ENCODE data around the gene C5orf34.

C5orf34 gene

DNA sequence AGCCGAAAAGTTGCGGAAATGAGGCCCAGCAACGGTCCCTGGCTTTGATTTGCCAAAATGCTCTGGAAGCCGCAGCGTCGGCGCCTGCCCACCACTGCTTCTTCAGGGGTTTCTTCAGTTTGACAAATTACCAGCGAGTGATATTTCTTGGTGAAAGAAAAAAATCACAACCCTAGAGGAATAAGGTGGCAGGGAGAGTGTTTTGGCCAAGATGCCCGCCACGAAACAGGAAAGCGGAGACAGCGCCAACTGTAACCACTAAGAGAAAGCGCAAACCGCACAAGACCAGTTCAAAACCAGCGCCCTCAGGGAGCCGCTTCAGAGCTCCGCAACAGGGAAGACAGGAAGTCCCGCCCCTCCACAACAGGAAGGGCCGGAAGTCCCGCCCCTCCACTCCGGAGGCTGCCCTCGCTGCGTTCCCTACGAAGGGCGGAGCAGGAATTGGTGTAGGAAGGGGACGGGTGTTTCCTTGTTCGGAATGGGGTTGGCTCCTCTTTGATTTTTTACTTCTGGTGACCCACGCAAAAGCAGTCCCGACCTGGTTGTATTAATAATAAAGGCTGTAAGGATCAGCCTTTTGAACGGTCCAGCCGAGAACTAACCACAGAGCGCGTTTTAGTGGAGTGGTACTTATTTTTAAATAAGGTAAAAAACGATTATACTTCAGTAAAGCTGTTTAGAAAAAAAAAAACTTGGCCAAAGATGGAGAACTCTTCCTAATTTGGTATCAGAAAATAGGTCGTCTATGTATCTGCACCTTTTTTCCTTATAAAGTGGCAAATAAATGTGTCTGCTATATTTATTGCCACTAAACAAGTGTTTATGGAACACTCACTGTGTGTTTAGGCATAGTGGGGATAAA, at the start of gene C5orf34:
C5orf34 (minus strand) TSS at position 333 of the 862 bp plus-strand sequence. CDS start 5,809 bp downstream, outside the sequence.
- TF ChIP-seq, protein P1, sequence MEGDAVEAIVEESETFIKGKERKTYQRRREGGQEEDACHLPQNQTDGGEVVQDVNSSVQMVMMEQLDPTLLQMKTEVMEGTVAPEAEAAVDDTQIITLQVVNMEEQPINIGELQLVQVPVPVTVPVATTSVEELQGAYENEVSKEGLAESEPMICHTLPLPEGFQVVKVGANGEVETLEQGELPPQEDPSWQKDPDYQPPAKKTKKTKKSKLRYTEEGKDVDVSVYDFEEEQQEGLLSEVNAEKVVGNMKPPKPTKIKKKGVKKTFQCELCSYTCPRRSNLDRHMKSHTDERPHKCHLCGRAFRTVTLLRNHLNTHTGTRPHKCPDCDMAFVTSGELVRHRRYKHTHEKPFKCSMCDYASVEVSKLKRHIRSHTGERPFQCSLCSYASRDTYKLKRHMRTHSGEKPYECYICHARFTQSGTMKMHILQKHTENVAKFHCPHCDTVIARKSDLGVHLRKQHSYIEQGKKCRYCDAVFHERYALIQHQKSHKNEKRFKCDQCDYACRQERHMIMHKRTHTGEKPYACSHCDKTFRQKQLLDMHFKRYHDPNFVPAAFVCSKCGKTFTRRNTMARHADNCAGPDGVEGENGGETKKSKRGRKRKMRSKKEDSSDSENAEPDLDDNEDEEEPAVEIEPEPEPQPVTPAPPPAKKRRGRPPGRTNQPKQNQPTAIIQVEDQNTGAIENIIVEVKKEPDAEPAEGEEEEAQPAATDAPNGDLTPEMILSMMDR (conservative IDR thresholded peaks at IDR 0.05), result 0 out of 2 replicates have a peak, but pooled peaks have one; percentile 16
- peak within 1 kb of the TSS; percentile 88 for H3K27ac ChIP-seq

GRCh38 chr5:43564289-43564850, 49.4 kb upstream of the C5orf34 start:
- no peak overlapping the region for H3K27ac ChIP-seq
- TF ChIP-seq, protein P1 (conservative IDR thresholded peaks at IDR 0.05), result no peak

GRCh38 chr5:43563321-43563720, 48.4 kb upstream of the C5orf34 start:
- H3K27ac ChIP-seq, result no peak overlapping the region
- TF ChIP-seq, protein P1 (conservative IDR thresholded peaks at IDR 0.05), result no peak

- TF ChIP-seq, protein P1 (conservative IDR thresholded peaks at IDR 0.05), result no peak
- H3K27ac ChIP-seq, result no peak overlapping the region
Measured at GRCh38 chr5:43561356-43561755, 46.4 kb upstream of the C5orf34 start.

DNA sequence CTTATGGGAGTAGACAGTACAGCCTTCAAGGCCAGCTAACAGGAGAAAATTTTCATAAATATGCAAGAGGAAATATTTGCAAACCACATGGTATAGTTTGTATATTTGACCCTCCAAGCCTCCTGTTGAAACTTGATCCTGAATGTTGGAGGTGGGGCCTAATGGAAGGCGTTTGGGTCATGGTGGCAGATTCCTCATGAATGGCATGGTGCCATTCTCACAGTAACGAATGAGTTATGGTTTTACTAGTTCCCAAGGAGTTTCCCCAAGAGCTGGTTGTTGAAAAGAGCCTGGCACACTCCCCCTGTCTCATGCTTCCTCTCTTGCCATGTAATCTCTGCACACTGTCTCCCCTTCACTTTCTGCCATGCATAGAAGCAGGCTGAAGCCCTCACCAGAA, 45.2 kb upstream of the C5orf34 start:
- TF ChIP-seq, protein P1 (conservative IDR thresholded peaks at IDR 0.05), result no peak
- H3K27ac ChIP-seq, result no peak overlapping the region

DNA sequence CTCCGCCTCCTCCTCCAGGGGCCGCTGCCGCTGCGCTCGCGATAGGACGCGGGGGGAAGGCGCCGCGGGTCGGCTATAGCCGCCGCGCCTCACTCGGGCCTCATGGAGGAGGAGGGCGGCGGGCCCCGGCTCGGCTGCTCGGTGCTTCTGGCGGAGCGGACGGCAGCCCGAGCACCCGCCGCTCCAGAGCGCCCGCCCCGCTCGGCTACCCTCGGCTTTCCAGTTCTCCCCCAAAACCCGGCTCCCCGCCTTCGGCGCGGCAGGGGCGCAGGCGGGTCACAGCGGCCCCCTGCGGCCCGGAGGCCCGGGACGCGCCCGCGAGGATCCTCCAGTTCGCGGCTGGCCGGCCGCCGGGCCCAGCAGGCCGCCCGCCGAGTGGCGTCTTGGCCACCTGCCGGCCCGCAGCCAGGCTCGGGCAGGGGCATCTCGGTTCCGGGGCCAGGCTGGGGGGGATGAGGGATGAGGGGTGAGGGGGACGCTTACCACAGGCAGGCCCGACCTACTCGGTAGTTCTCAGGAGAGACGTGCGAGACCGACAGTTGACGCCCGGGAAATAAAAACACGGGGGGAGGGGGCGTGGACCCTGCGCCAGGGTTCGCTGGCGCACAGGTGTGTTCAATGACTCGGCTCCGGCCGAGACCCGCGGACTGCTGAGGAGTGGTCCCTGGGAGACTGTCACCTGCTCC, 42.1 kb upstream of the C5orf34 start, which contains the start of gene PAIP1:
PAIP1 (minus strand) TSS at position 221 of the 686 bp plus-strand sequence. CDS start 231 bp downstream, outside the sequence.
- TF ChIP-seq, protein P1 (conservative IDR thresholded peaks at IDR 0.05), result peak; percentile 93
- H3K27ac ChIP-seq, result peak within 1 kb of the TSS; percentile 98

- peak overlapping the region; percentile 98 for H3K27ac ChIP-seq
Measured at GRCh38 chr5:43556607-43556856, 41.6 kb upstream of the C5orf34 start.
